HepG2 (cell line): ENCODE results near the gene MARCHF9. TPM values are rescaled to one million over a fixed set of nuclear protein-coding genes. Genes with fewer than 3 reads are reported as not detected.

ENCODE experiments used
- ADNP ChIP-seq: sonication (generic); formaldehyde crosslinking; IDR thresholded peaks from 2 replicates; pipeline ENCODE4 v1.4.0; 2020; ENCODE audit warnings: missing genetic modification reagents
- AKAP8 ChIP-seq: sonication (generic); formaldehyde crosslinking; IDR thresholded peaks from 2 replicates; pipeline ENCODE4 v1.5.1; 2020; ENCODE audit warnings: mild to moderate bottlenecking, missing genetic modification reagents
- ASH2L ChIP-seq: fragments of 300-600, 200-600 bp; sonication (generic); IDR thresholded peaks from 2 replicates; pipeline ENCODE4 v1.7.0; 2017; ENCODE audit warnings: low read depth, mild to moderate bottlenecking, moderate library complexity, mixed read lengths, low read length; ENCODE audit not compliant: insufficient read length
- ATF7-NPFF ChIP-seq: sonication (generic); formaldehyde crosslinking; IDR thresholded peaks from 2 replicates; pipeline ENCODE4 v1.8.1; 2023; ENCODE audit warnings: mild to moderate bottlenecking, low read depth, missing genetic modification reagents, moderate library complexity
- BRCA1 ChIP-seq: sonication (generic); formaldehyde crosslinking; IDR thresholded peaks from 2 replicates; pipeline ENCODE4 v1.4.0; 2020; ENCODE audit warnings: missing genetic modification reagents
- ETV6 ChIP-seq: sonication (generic); formaldehyde crosslinking; conservative IDR thresholded peaks from 2 replicates; pipeline ENCODE4 v1.4.0; 2020; ENCODE audit warnings: missing genetic modification reagents
- FOXC1 ChIP-seq: sonication (generic); formaldehyde crosslinking; IDR thresholded peaks from 2 replicates; pipeline ENCODE4 v1.8.0; 2022; ENCODE audit warnings: mild to moderate bottlenecking, missing genetic modification reagents, borderline replicate concordance
- GFI1 ChIP-seq: sonication (generic); formaldehyde crosslinking; IDR thresholded peaks from 2 replicates; pipeline ENCODE4 v1.5.0; 2020; ENCODE audit warnings: missing genetic modification reagents, mild to moderate bottlenecking, borderline replicate concordance
- IKZF4 ChIP-seq: sonication (generic); formaldehyde crosslinking; IDR thresholded peaks from 2 replicates; pipeline ENCODE4 v1.5.1; 2020; ENCODE audit warnings: borderline replicate concordance, mild to moderate bottlenecking, low read depth, missing genetic modification reagents; ENCODE audit errors: not compliant biosample characterization
- KDM5A ChIP-seq: fragments of 200-600 bp; sonication (generic); IDR thresholded peaks from 2 replicates; pipeline ENCODE4 v1.7.0; 2018; ENCODE audit warnings: antibody characterized with exemption, mild to moderate bottlenecking, low read length, borderline replicate concordance
- MXI1 ChIP-seq: IDR thresholded peaks from 3 replicates; pipeline ENCODE4 v1.6.1; 2012; ENCODE audit warnings: low read depth, low read length, inconsistent platforms, borderline replicate concordance
- NFE2 ChIP-seq: sonication (generic); formaldehyde crosslinking; IDR thresholded peaks from 2 replicates; pipeline ENCODE4 v1.4.0; 2020; ENCODE audit warnings: missing genetic modification reagents
- SIX4 ChIP-seq: sonication (generic); formaldehyde crosslinking; IDR thresholded peaks from 2 replicates; pipeline ENCODE4 v1.4.0; 2020; ENCODE audit warnings: missing genetic modification reagents
- SNAPC2 ChIP-seq: sonication (generic); formaldehyde crosslinking; IDR thresholded peaks from 2 replicates; pipeline ENCODE4 v1.8.1; 2022; ENCODE audit warnings: mild to moderate bottlenecking, missing genetic modification reagents
- TAF1 ChIP-seq: sonication (generic); formaldehyde crosslinking; IDR thresholded peaks from 2 replicates; pipeline ENCODE4 v1.4.0; 2020; ENCODE audit warnings: missing genetic modification reagents
- ZBTB44 ChIP-seq: sonication (generic); formaldehyde crosslinking; IDR thresholded peaks from 2 replicates; pipeline ENCODE4 v1.4.0; 2020; ENCODE audit warnings: missing genetic modification reagents
- ZBTB7A ChIP-seq: sonication (generic); formaldehyde crosslinking; IDR thresholded peaks from 2 replicates; pipeline ENCODE4 v1.8.0; 2022; ENCODE audit warnings: mild to moderate bottlenecking, missing genetic modification reagents
- ZGPAT ChIP-seq: IDR thresholded peaks from 2 replicates; pipeline ENCODE4 v1.6.1; 2016; ENCODE audit warnings: mild to moderate bottlenecking
- ZNF235 ChIP-seq: sonication (generic); formaldehyde crosslinking; IDR thresholded peaks from 2 replicates; pipeline ENCODE4 v1.8.1; 2023; ENCODE audit warnings: mild to moderate bottlenecking, missing genetic modification reagents, borderline replicate concordance
- ZNF383 ChIP-seq: sonication (generic); formaldehyde crosslinking; IDR thresholded peaks from 2 replicates; pipeline ENCODE4 v1.4.0; 2020; ENCODE audit warnings: missing genetic modification reagents, mild to moderate bottlenecking, borderline replicate concordance
- ZNF547 ChIP-seq: sonication (generic); formaldehyde crosslinking; IDR thresholded peaks from 2 replicates; pipeline ENCODE4 v1.5.1; 2020; ENCODE audit warnings: mild to moderate bottlenecking, missing genetic modification reagents
- ZSCAN29 ChIP-seq: sonication (generic); formaldehyde crosslinking; conservative IDR thresholded peaks from 2 replicates; pipeline ENCODE4 v1.4.0; 2020; ENCODE audit warnings: mild to moderate bottlenecking, missing genetic modification reagents
- polyA plus RNA-seq, 8 experiments: library from polyadenylated mRNA; depleted of rRNA in 3 of 8; stranded (reverse) in 7 of 8; unstranded in 1 of 8; fragments of >200 nt; fragmentation: Illumina TruSeq in 4 of 8; extraction: Trizol in 4 of 8; gene quantifications; 2 replicates each; pipeline versions ENCODE4 v1.2.1 to v1.2.3, GENCODE V29; 2011 to 2016; ENCODE audit warnings: low read depth in 4 of 8, missing spikeins in 1 of 8, mixed read lengths in 1 of 8; ENCODE audit not compliant: insufficient read depth in 1 of 8
- total RNA-seq, 5 experiments: library from RNA; depleted of rRNA; stranded (reverse); fragments of >200 nt; fragmentation: Illumina TruSeq; extraction: Trizol; gene quantifications; 2 replicates each; pipeline ENCODE4 v1.2.3, GENCODE V29; 2016; ENCODE audit warnings: low read depth in 1 of 5
- TF ChIP-seq, protein P1 (sequence below): sonication (generic); formaldehyde crosslinking; IDR thresholded peaks from 2 replicates; pipeline ENCODE4 v1.4.0; 2020; ENCODE audit warnings: low read depth, mild to moderate bottlenecking, missing genetic modification reagents
- TF ChIP-seq, protein P2 (sequence below): sonication (generic); formaldehyde crosslinking; IDR thresholded peaks from 2 replicates; pipeline ENCODE4 v1.8.0; 2022; ENCODE audit warnings: low read depth, missing genetic modification reagents

Gene MARCHF9
- total and polyA plus RNA-seq, 2 of the 13 experiments (the other 11 are each of a cell fraction or from before 2014, with no cell fraction given), result 5.7 to 9.6 TPM

DNA sequence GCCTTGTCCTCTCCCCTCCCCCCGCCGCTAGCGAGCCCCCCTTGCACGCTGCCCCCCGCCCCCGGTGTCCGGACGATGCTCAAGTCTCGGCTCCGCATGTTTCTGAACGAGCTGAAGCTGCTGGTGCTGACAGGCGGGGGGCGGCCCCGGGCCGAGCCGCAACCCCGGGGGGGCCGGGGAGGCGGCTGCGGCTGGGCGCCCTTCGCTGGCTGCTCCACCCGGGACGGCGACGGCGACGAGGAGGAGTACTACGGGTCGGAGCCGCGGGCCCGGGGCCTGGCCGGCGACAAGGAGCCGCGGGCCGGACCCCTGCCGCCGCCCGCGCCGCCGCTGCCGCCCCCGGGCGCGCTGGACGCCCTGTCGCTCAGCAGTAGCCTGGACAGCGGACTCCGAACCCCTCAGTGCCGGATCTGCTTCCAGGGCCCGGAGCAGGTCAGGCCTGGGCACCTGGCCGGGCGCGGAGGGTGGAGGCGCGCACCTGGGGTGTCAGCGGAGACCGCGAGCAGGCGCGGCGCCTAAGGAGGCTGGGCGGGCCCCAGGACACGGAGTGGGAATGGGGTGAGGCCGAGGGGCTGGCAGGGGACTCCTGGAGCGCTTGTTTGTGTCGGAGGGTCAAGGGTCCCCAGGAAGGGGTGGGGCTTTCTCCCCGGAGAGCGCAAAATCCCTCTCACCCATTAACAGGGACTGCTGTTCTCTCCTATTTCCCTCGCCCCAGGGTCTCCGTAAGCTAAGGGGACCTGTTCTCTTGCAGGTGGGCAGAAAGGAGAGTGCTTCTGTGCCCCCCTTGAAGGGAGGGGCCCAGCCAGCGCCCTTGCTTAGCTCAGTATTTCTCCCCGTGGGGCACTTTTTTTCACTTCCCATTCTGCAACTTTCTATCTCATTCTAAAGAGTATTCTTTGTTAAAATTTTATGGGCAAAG, 810 bp downstream of the MARCHF9 start (continued):
- TF ChIP-seq ZBTB44 (CRISPR knock-in tag) (no peak), ZNF383 (no peak), IKZF4 (CRISPR knock-in tag) (no peak), ZSCAN29 (CRISPR knock-in tag) (no peak), ZNF235 (CRISPR knock-in tag) (no peak), ASH2L (no peak), ATF7-NPFF (CRISPR knock-in tag) (peak; percentile 59; the same call in 1 of the 2 replicates), SIX4 (CRISPR knock-in tag) (no peak), NFE2 (CRISPR knock-in tag) (no peak), ZBTB7A (CRISPR knock-in tag) (no peak), ETV6 (CRISPR knock-in tag) (no peak), KDM5A (no peak), SNAPC2 (CRISPR knock-in tag) (no peak), BRCA1 (CRISPR knock-in tag) (no peak), GFI1 (CRISPR knock-in tag) (no peak), ZGPAT (CRISPR knock-in tag) (no peak; the same call in 1 of the 2 replicates), FOXC1 (CRISPR knock-in tag) (no peak), ADNP (CRISPR knock-in tag) (no peak), TAF1 (CRISPR knock-in tag) (peak; percentile 69; the same call in 1 of the 2 replicates), ZNF547 (no peak), AKAP8 (CRISPR knock-in tag) (no peak), MXI1 (0 out of 3 replicates have a peak, but pooled peaks have one; percentile 31)
- TF ChIP-seq, protein P1, sequence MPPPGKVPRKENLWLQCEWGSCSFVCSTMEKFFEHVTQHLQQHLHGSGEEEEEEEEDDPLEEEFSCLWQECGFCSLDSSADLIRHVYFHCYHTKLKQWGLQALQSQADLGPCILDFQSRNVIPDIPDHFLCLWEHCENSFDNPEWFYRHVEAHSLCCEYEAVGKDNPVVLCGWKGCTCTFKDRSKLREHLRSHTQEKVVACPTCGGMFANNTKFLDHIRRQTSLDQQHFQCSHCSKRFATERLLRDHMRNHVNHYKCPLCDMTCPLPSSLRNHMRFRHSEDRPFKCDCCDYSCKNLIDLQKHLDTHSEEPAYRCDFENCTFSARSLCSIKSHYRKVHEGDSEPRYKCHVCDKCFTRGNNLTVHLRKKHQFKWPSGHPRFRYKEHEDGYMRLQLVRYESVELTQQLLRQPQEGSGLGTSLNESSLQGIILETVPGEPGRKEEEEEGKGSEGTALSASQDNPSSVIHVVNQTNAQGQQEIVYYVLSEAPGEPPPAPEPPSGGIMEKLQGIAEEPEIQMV, result no peak
- TF ChIP-seq, protein P2, sequence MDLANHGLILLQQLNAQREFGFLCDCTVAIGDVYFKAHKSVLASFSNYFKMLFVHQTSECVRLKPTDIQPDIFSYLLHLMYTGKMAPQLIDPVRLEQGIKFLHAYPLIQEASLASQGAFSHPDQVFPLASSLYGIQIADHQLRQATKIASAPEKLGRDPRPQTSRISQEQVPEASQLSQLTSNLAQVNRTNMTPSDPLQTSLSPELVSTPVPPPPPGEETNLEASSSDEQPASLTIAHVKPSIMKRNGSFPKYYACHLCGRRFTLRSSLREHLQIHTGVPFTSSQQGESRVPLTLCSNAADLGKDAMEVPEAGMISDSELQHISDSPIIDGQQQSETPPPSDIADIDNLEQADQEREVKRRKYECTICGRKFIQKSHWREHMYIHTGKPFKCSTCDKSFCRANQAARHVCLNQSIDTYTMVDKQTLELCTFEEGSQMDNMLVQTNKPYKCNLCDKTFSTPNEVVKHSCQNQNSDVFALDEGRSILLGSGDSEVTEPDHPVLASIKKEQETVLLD (CRISPR knock-in tag), result 0 out of 2 replicates have a peak, but pooled peaks have one; percentile 6
